Measurements from ENCODE around the gene MARK3.

GRCh38 chr14:103343905-103344797 is 41.1 kb upstream of the MARK3 start:
- TF ChIP-seq CTCF (conservative IDR thresholded peaks at IDR 0.05; ENCODE audit: low read depth, low read length), result no peak
- TF ChIP-seq MAZ (IDR thresholded peaks at IDR 0.05; ENCODE audit: borderline replicate concordance, low read depth, low read length), result no peak
- TF ChIP-seq CEBPB (IDR thresholded peaks at IDR 0.05; ENCODE audit: low read depth, low read length), result no peak
- TF ChIP-seq RFX5 (IDR thresholded peaks at IDR 0.05; ENCODE audit: low read depth, low read length), result no peak
- TF ChIP-seq POLR2A (IDR thresholded peaks at IDR 0.05; ENCODE audit: low read depth, low read length), result no peak

Data from IMR-90 (cell line).